Tibial nerve (tissue), 4 donors: ENCODE results near the gene INTS11. TPM values are rescaled to one million over a fixed set of nuclear protein-coding genes. Genes with fewer than 3 reads are reported as not detected.
A peak's percentile ranks its signal among the peaks of the same experiment; 100 is the strongest.

Source experiments
- DNase-seq, 2 donors: peaks; one replicate each; pipeline ENCODE4 v3.0.0-alpha.2; 2019; ENCODE audit warnings: low spot score in 2 of 2
- H3K27ac ChIP-seq, 4 donors: fragments of 200-600 bp; sonication (generic) in 3 of 4; one replicate each; pipeline ENCODE4 v1.5.1; 2017 to 2019; ENCODE audit warnings: mild to moderate bottlenecking in 1 of 4
- H3K27me3 ChIP-seq, 2 donors: fragments of 200-600 bp; sonication (generic) in 1 of 2; one replicate each; pipeline versions ENCODE4 v1.5.1 to v1.6.0; 2017 to 2019
- H3K36me3 ChIP-seq, 3 donors: fragments of 200-600 bp; sonication (generic); one replicate each; pipeline ENCODE4 v1.5.1; 2018 to 2019
- H3K4me1 ChIP-seq, 4 donors: fragments of 200-600 bp; sonication (generic) in 3 of 4; one replicate each; pipeline ENCODE4 v1.5.1; 2017 to 2019
- H3K4me3 ChIP-seq, 4 donors: fragments of 200-600 bp; sonication (generic) in 3 of 4; one replicate each; pipeline ENCODE4 v1.5.1; 2017 to 2019; ENCODE audit warnings: mild to moderate bottlenecking in 1 of 4, moderate library complexity in 1 of 4
- H3K9me3 ChIP-seq, 4 donors: fragments of 200-600 bp; sonication (generic) in 3 of 4; one replicate each; pipeline ENCODE4 v1.5.1; 2017 to 2019
- CTCF ChIP-seq, 5 experiments: fragments of 200-600 bp in 3 of 5; fragments of 450-650 bp in 2 of 5; sonication (generic) in 3 of 5; IDR thresholded peaks; one replicate each; pipeline ENCODE4 v1.5.1; 2016 to 2019; ENCODE audit warnings: antibody characterized with exemption in 5 of 5, mild to moderate bottlenecking in 3 of 5, moderate library complexity in 2 of 5
- EP300 ChIP-seq, 2 donors: sonication (generic); formaldehyde crosslinking; IDR thresholded peaks; one replicate each; pipeline ENCODE4 v1.6.1; 2017; ENCODE audit warnings: antibody characterized with exemption in 2 of 2, mild to moderate bottlenecking in 1 of 2
- POLR2A ChIP-seq, 2 donors: fragments of 450-650 bp; IDR thresholded peaks; one replicate each; pipeline ENCODE4 v1.6.1; 2017; ENCODE audit warnings: antibody characterized with exemption in 2 of 2, mild to moderate bottlenecking in 2 of 2, moderate library complexity in 2 of 2
- WGBS, 2 donors: methylation state at CpG; one replicate each; pipeline ENCODE4 v1.1.5; 2018; 5-methylcytosine and 5-hydroxymethylcytosine counted together
- total RNA-seq, 4 donors: library from RNA; depleted of rRNA; stranded (reverse); fragments of >200 nt; gene quantifications; one replicate each; pipeline ENCODE4 v1.1.0, GENCODE V29; 2016

Gene INTS11
- total RNA-seq, 4 donors from 2014 or later, result 118 to 241 (median 157) TPM

- no peak overlapping the region for H3K27ac ChIP-seq
- peaks cover 0 to 66% (median 39%) of the 10 kb centered on the region in 4 donors for H3K4me1 ChIP-seq
- no peaks in the 10 kb centered on the region for H3K9me3 ChIP-seq
- no peaks in the 10 kb centered on the region for H3K27me3 ChIP-seq
- peaks cover 0 to 33% (median 7%) of the 10 kb centered on the region in 3 donors for H3K36me3 ChIP-seq
- no peak for TF ChIP-seq CTCF (IDR thresholded peaks at IDR 0.05)
- no peak for TF ChIP-seq EP300 (IDR thresholded peaks at IDR 0.05)
- TF ChIP-seq POLR2A (IDR thresholded peaks at IDR 0.05), result no peak
- no peak overlapping the region for H3K4me3 ChIP-seq
- 90 to 93% methylated on average over 39 to 40 of the region's 40 CpGs for WGBS, 2 donors
- no peak for DNase-seq
These were observed 2.8 kb upstream of the INTS11 start for GRCh38 chr1:1327291-1327690.

GRCh38 chr1:1326075-1326605, 1.7 kb upstream of the INTS11 start:
- Histone ChIP-seq H3K27ac (peak overlapping the region in 2 of 4 donors; percentile 87 to 92), H3K36me3 (peaks cover 0 to 33% (median 7%) of the 10 kb centered on the region in 3 donors), H3K27me3 (no peaks in the 10 kb centered on the region), H3K4me1 (peaks cover 0 to 66% (median 41%) of the 10 kb centered on the region in 4 donors), H3K9me3 (no peaks in the 10 kb centered on the region), H3K4me3 (peak overlapping the region in 1 of 4 donors; percentile 97)
- 57 to 76% methylated on average over 5 to 8 of the region's 8 CpGs for WGBS, 2 donors
- no peak for TF ChIP-seq EP300 (IDR thresholded peaks at IDR 0.05)
- TF ChIP-seq CTCF (IDR thresholded peaks at IDR 0.05), result no peak
- no peak for TF ChIP-seq POLR2A (IDR thresholded peaks at IDR 0.05)
- DNase-seq, result no peak

- TF ChIP-seq POLR2A (IDR thresholded peaks at IDR 0.05), result no peak
- no peak for TF ChIP-seq CTCF (IDR thresholded peaks at IDR 0.05)
- no peak for TF ChIP-seq EP300 (IDR thresholded peaks at IDR 0.05)
- Histone ChIP-seq H3K9me3 (no peaks in the 10 kb centered on the region), H3K36me3 (peaks cover 0 to 38% (median 7%) of the 10 kb centered on the region in 3 donors), H3K27me3 (no peaks in the 10 kb centered on the region), H3K4me3 (peak overlapping the region; percentile 85 to 97 (median 90)), H3K4me1 (peaks cover 0 to 66% (median 34%) of the 10 kb centered on the region in 4 donors), H3K27ac (peak overlapping the region; percentile 61 to 92 (median 88))
- 47 to 48% methylated on average over 9 to 10 of the region's 16 CpGs for WGBS, 2 donors
- DNase-seq, result no peak
These were observed 1.0 kb upstream of the INTS11 start for GRCh38 chr1:1325288-1326074.

GRCh38 chr1:1324084-1324523, 356 bp downstream of the INTS11 start:
- Histone ChIP-seq H3K4me3 (peak overlapping the region; percentile 85 to 97 (median 90)), H3K27me3 (no peaks in the 10 kb centered on the region), H3K4me1 (peaks cover 0 to 69% (median 29%) of the 10 kb centered on the region in 4 donors), H3K9me3 (no peaks in the 10 kb centered on the region), H3K27ac (peak overlapping the region; percentile 61 to 92 (median 88)), H3K36me3 (peaks cover 0 to 47% (median 11%) of the 10 kb centered on the region in 3 donors)
- WGBS, 2 donors, result 0 to 1% methylated on average over 16 to 25 of the region's 41 CpGs
- TF ChIP-seq EP300 (IDR thresholded peaks at IDR 0.05) (no peak), CTCF (IDR thresholded peaks at IDR 0.05) (no peak), POLR2A (IDR thresholded peaks at IDR 0.05) (no peak)
- DNase-seq, result no peak

- peaks cover 0 to 47% (median 14%) of the 10 kb centered on the region in 3 donors for H3K36me3 ChIP-seq
- 78 to 80% methylated on average over 10 of the region's 10 CpGs for WGBS, 2 donors
- no peak overlapping the region for H3K27ac ChIP-seq
- no peak for DNase-seq
- H3K9me3 ChIP-seq, result no peaks in the 10 kb centered on the region
- H3K4me3 ChIP-seq, result no peak overlapping the region
- no peak for TF ChIP-seq POLR2A (IDR thresholded peaks at IDR 0.05)
- H3K4me1 ChIP-seq, result peaks cover 0 to 80% (median 32%) of the 10 kb centered on the region in 4 donors
- no peaks in the 10 kb centered on the region for H3K27me3 ChIP-seq
These were observed 1.5 kb downstream of the INTS11 start for GRCh38 chr1:1322952-1323351.
